ENCODE results near the gene UPK2. TPM values are rescaled to one million over a fixed set of nuclear protein-coding genes. Genes with fewer than 3 reads are reported as not detected.

Gene UPK2
- total and polyA plus RNA-seq, 10 of the 15 experiments (the other 5 are each of a cell fraction or from before 2014, with no cell fraction given) = 0.07 to 1.0 (median 0.31) TPM; not detected in 7

GRCh38 chr11:118915396-118915795, 40.7 kb upstream of the UPK2 start:
- FAIRE-seq (no peak), DNase-seq (ENCODE audit: low read depth, low spot score) (no peak), ATAC-seq (no peak)
- Histone ChIP-seq H3K9ac (ENCODE audit: control insufficient read depth, insufficient read depth, low read length) (no peak overlapping the region), H2AFZ (ENCODE audit: control insufficient read depth, low read depth, low read length) (no peak overlapping the region), H3K4me1 (ENCODE audit: control insufficient read depth, insufficient read depth, low read length) (peaks cover 51% of the 10 kb centered on the region), H4K20me1 (ENCODE audit: control insufficient read depth, insufficient read depth) (no peaks in the 10 kb centered on the region), H3K36me3 (ENCODE audit: control insufficient read depth in 2 of 2, insufficient read depth in 2 of 2, low read length in 1 of 2) (no peaks in the 10 kb centered on the region), H3K27me3 (replicated peaks in 1 of 2; ENCODE audit: control insufficient read depth in 2 of 2, insufficient read depth in 2 of 2, low read length in 1 of 2) (no peaks in the 10 kb centered on the region), H3K79me2 (ENCODE audit: control insufficient read depth, insufficient read depth, low read length) (peaks cover 4% of the 10 kb centered on the region; the same call in 1 of the 2 replicates), H3K9me3 (replicated peaks; ENCODE audit: control insufficient read depth, insufficient read depth, low read length) (no peaks in the 10 kb centered on the region), H3K4me3 (peak overlapping the region; percentile 46; the same call in 1 of the 2 replicates), H3K4me2 (ENCODE audit: control insufficient read depth, insufficient read depth) (peak overlapping the region; percentile 80), H3K27ac (ENCODE audit: control insufficient read depth, insufficient read depth) (peak overlapping the region; percentile 19)
- no TSS peak for BruUV-seq (replicated peaks)
- intact Hi-C loops (cut with micrococcal nuclease; ENCODE audit: unreplicated experiment) (no loop called here), in situ Hi-C loops (cut with MboI) (no loop called here)
- SMC1A ChIA-PET (ENCODE audit: uncharacterized antibody, unreplicated experiment) = interaction anchor here (0.6 to 10.3 kb wide), 3 partner anchors 13 to 280 kb away, joined by 3 to 185 read pairs (median 5); partner anchors contain the start of gene BCL9L
- RAD21 ChIA-PET (ENCODE audit: unreplicated experiment) = interaction anchor here (4.0 to 9.9 kb wide), 2 partner anchors 11 to 16 kb away, joined by 8 to 169 read pairs; partner anchors contain the start of gene BCL9L
- TF ChIP-seq MXI1 (IDR thresholded peaks at IDR 0.05; ENCODE audit: low read depth, low read length) (0 out of 2 replicates have a peak, but pooled peaks have one; percentile 19), ZZZ3 (IDR thresholded peaks at IDR 0.05; ENCODE audit: control insufficient read depth, insufficient read length, low read depth) (no peak)
- 93% methylated on average over 2 of the region's 2 CpGs for WGBS (ENCODE audit: insufficient coverage, insufficient replicate concordance, low lambda C conversion rate, missing lambda C conversion rate)
- CTCF ChIA-PET = interaction anchor here (0.8 to 13.2 kb wide), 2 partner anchors 12 to 226 kb away, joined by 3 to 330 read pairs; partner anchors contain the start of gene BCL9L
- POLR2A ChIA-PET = interaction anchor here (0.5 to 9.3 kb wide), 4 partner anchors 10 to 105 kb away, joined by 3 to 105 read pairs (median 21); partner anchors contain the start of gene BCL9L

- no TSS peak for BruUV-seq (replicated peaks)
- POLR2A ChIA-PET = interaction anchor here (0.5 to 9.3 kb wide), 3 partner anchors 9 to 105 kb away, joined by 3 to 105 read pairs (median 7); partner anchors contain the start of gene BCL9L
- ATAC-seq (no peak), DNase-seq (ENCODE audit: low read depth, low spot score) (no peak), FAIRE-seq (no peak)
- Histone ChIP-seq H3K27me3 (replicated peaks in 1 of 2; ENCODE audit: control insufficient read depth in 2 of 2, insufficient read depth in 2 of 2, low read length in 1 of 2) (no peaks in the 10 kb centered on the region), H3K9ac (ENCODE audit: control insufficient read depth, insufficient read depth, low read length) (no peak overlapping the region), H2AFZ (ENCODE audit: control insufficient read depth, low read depth, low read length) (no peak overlapping the region), H3K4me3 (peak overlapping the region; percentile 11; the same call in 1 of the 2 replicates), H3K79me2 (ENCODE audit: control insufficient read depth, insufficient read depth, low read length) (peaks cover 8% of the 10 kb centered on the region), H3K9me3 (replicated peaks; ENCODE audit: control insufficient read depth, insufficient read depth, low read length) (no peaks in the 10 kb centered on the region), H3K27ac (ENCODE audit: control insufficient read depth, insufficient read depth) (no peak overlapping the region), H3K4me1 (ENCODE audit: control insufficient read depth, insufficient read depth, low read length) (peaks cover 50% of the 10 kb centered on the region), H4K20me1 (ENCODE audit: control insufficient read depth, insufficient read depth) (no peaks in the 10 kb centered on the region), H3K4me2 (ENCODE audit: control insufficient read depth, insufficient read depth) (0 out of 2 replicates have a peak overlapping the region, but pooled peaks have one; percentile 80), H3K36me3 (ENCODE audit: control insufficient read depth in 2 of 2, insufficient read depth in 2 of 2, low read length in 1 of 2) (no peaks in the 10 kb centered on the region)
- RAD21 ChIA-PET (ENCODE audit: unreplicated experiment) = interaction anchor here (9.9 kb wide), 1 partner anchor 10 kb away, joined by 169 read pairs; the partner anchor contains the start of gene BCL9L
- intact Hi-C loops (cut with micrococcal nuclease; ENCODE audit: unreplicated experiment) = no loop called here
- CTCF ChIA-PET = interaction anchor here (0.8 to 13.2 kb wide), 2 partner anchors 11 to 226 kb away, joined by 3 to 330 read pairs; partner anchors contain the start of gene BCL9L
- SMC1A ChIA-PET (ENCODE audit: uncharacterized antibody, unreplicated experiment) = interaction anchor here (10.3 kb wide), 1 partner anchor 12 kb away, joined by 185 read pairs; the partner anchor contains the start of gene BCL9L
- in situ Hi-C loops (cut with MboI) = no loop called here
- 85% methylated on average over 10 of the region's 10 CpGs for WGBS (ENCODE audit: insufficient coverage, insufficient replicate concordance, low lambda C conversion rate, missing lambda C conversion rate)
- TF ChIP-seq CREB1 (IDR thresholded peaks at IDR 0.05; ENCODE audit: low read depth) = no peak
- TF ChIP-seq HSF1 (IDR thresholded peaks at IDR 0.05; ENCODE audit: low read depth, low read length) = no peak
- TF ChIP-seq ZNF592 (IDR thresholded peaks at IDR 0.05) = no peak
Measured at GRCh38 chr11:118915941-118916841, 39.9 kb upstream of the UPK2 start.
